Right lobe of liver (tissue), 4 donors: ENCODE measurements around the gene NRTN.
"Not testable (repeated sequence)": the region's sequence is repeated elsewhere in the genome, so short reads cannot be mapped to it uniquely, and the experiment has no call there.

Source experiments
- CTCF ChIP-seq, 4 donors: fragments of 200-600 bp in 3 of 4; fragments of 450-650 bp in 1 of 4; IDR thresholded peaks; one replicate each; pipeline versions ENCODE4 v1.5.1 to v1.8.0; 2016 to 2022; ENCODE audit warnings: antibody characterized with exemption in 4 of 4, mild to moderate bottlenecking in 2 of 4
- POLR2A ChIP-seq: fragments of 450-650 bp; IDR thresholded peaks from one replicate; pipeline ENCODE4 v1.6.1; 2017; ENCODE audit warnings: antibody characterized with exemption, mild to moderate bottlenecking
- donor health status: DM: no; HTN: no; CAD: no.
- donor health status: DM: no; HTN: no; CAD: no.
- donor health status: DM: no; HTN: yes; CAD: no.

- not testable (repeated sequence) for TF ChIP-seq POLR2A; CTCF (IDR thresholded peaks at IDR 0.05)
Observed at GRCh38 chr19:5841735-5842111, 36.9 kb downstream of the NRTN start.
